Left kidney (tissue), 2 donors: ENCODE data around the gene CASP10. TPM values are rescaled to one million over a fixed set of nuclear protein-coding genes. Genes with fewer than 3 reads are reported as not detected.

Source experiments
- DNase-seq: peaks from one replicate; pipeline ENCODE4 v3.0.0-alpha.2; 2013
- polyA plus RNA-seq: library from polyadenylated mRNA; unstranded; fragments of 120-200 nt; gene quantifications from one replicate; pipeline ENCODE4 v1.2.1, GENCODE V29; 2013; ENCODE audit not compliant: insufficient read length

CASP10 gene
- polyA plus RNA-seq, 1 donor: 10.8 TPM

DNA sequence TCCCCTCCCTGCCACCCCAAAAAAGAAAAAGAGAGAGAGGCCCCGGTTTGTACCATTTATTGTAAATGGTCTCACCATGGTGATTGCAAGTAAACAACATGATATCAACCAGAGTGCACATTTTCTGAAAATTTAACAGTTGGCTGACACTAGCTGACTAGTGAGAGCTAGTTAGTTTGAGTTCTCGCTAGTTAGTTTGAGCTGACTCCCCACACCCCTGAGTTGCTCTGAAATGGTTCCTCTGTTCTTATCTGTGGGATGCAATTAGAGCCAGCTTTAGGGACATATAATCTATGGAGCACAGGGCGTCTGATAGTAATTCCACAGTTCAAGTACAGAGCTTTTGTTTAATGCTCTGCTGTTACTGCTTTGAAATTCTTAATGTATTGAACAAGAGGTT lies 13.1 kb downstream of the CASP10 start:
- no peak for DNase-seq

DNA sequence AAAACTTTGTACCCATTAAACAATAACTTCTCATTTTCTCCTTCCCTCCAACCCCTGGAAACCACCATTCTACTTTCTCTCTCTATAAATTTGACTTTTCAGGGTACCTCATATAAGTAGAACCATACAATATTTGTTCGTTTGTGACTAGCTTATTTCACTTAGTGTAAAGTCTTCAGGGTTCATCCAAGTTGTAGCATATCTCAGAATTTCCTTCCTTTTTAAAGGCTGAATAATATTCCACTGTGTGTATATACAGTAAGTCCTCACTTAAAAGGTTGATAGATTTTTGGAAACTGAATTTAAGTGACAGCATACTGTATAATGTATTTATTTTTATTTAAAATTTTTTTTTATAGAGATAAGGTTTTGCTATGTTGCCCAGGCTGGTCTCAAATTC lies 13.9 kb downstream of the CASP10 start:
- no peak for DNase-seq

DNA sequence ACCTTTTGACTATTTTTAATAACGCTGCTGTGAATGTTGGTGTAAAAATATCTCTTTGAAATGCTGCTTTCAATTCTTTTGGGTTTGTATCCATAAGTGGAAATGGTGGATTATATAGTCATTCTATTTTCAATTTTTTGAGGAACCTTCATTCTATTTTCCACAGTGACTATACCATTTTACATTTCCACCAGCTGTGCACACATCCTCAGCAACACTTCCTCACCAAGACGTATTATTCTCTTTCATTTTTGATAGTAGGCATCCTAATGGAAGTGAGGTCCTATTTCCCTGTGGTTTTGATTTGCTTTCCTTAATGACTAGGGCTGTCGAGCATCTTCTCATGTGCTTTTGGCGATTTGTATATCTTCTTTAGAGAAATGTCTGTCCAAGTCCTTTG lies 14.8 kb downstream of the CASP10 start:
- no peak for DNase-seq

DNA sequence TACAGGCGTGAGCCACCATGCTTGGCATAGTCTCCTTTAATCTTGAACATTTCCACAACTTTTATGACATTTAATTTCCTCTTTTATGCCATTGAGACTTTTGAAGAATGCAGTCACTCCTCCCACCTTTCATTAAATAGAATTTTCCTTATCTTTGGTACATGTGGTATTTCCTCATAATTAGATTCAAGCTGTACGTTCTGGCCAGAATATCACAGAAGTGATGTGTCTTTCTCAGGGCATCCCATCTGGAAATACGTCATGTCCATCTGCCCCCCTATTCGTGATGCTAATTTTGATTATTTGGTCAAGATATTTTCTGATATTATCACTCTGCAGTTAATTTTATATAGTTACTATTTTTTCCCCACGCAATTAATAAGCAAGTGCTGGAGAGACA lies 16.9 kb downstream of the CASP10 start:
- DNase-seq: no peak

DNA sequence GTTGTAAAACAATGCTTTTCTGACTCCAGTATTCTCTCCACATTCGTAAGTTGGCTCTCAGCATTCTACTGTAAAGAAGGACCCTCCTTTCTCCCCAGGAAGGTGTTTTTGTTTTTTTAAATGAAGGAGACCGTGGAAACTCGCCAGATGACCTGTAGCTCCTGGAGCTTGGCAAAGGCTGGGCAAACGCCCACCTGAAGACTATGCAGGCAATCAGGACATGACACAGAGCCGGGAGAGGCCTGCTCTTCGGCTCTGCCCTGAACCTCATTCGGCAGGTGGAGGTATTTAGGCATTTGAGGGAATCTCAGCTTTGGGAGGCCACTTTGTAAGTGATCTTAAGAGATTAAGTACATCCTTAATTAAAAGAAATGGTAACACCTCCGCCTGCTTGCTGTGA lies 17.4 kb downstream of the CASP10 start:
- no peak for DNase-seq

DNA sequence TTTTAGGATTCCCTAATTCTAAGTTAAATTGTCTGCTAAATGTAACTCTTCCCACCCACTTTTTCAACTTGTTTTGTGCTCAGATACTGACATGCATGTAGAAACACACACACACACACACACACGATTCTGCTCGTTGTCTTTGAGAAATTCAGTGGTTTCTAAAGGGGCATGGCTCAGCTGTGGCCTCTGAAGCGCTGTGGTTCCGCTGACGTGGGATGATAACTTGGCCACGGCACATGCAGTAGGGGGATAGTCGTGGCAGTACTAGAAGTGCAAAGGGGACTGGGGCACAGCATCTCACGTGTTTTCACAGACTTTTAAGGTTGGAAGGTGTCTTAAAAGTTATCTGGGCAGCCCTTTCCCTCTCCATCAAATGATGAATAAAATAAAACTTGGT lies 18.4 kb downstream of the CASP10 start:
- DNase-seq: no peak

DNA sequence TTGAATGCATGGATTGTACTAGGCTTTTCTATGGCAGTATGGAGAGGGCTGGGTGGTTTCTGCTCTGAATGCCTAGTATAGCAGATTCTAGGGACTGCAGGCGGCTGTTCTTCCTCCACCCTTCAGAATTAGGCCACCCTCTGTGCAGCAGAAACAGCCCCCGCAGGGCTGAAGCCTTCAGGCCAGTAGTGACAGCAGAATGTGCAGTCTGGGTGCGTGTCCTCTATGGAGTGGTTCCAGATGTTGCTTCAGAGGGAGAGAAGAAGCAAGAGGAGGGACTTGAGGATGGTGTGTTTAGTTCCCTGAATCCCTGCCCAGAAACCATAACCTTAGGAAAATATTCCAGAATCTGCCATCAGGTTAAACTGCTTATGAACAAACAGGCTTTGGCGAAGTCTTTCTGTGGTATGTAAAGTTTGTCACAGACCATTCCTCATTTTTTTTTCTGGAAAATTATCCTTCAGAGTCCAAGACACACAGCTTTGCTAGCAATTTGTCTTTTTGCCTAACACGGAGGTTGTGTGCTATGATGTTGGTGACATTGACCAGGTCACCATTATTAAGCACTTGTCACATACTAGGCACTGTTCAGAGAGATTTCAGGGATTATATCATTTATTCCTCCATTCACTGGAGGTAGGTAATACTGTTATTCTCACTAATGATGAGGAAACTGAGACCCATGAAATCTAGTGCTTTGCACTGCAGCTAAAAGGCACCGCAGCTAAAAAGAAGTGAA lies 21.1 kb downstream of the CASP10 start:
- DNase-seq: peak; percentile 59

DNA sequence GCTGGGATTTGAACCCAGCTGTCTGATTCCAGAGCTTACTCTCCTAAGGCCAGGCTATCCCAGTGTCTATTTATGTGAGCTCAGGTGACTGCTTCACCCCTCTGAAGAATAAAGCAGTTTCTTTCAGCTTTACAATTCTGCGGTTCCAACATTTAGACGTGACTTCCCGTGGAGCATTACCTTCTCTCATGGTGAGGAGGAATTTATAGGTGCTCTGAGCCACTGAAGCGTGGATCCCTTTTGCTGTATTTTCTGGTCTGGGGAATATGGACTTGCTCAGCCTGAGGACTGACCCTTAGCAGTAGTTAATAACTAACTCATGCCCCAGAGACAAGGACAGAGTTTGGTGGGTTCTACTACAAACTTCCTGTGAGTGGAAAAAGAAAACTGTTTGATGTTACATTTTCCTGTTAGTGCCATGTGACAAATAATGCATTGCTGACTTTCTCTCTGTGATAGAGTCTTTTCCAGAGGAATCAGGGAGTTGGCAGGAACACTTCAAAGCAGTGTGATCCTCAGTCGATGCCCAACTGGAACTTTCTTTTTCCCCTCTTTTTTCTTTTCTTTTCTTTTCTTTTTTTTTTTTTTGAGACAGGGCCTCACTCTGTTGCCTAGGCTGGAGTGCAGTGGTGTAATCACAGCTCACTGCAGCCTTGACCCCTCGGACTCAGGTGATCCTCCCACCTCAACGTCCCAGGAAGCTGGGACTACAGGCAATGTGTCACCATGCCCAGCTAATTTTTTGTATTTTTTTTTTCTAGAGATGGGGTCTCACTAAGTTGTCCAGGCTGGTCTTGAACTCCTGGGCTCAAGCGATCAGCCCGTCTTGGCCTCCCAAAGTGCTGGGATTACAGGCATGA lies 21.9 kb downstream of the CASP10 start:
- peak; percentile 48 for DNase-seq

DNA sequence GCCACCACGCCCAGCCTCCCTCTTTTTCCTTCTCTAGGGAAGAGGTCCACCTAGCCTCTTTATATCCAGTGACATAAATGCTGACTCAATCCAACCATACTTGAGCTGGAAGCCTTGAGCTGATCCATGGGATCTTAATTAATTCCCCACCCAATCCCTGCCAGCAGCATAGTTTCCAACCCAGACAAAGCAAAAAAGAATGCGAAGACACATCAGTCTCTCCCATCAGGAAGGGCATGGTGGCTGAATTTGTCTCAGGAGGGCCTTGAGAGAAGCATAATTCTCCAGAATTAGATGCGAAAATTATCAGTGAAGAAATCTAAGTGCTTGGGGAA lies 22.5 kb downstream of the CASP10 start:
- DNase-seq: no peak

DNA sequence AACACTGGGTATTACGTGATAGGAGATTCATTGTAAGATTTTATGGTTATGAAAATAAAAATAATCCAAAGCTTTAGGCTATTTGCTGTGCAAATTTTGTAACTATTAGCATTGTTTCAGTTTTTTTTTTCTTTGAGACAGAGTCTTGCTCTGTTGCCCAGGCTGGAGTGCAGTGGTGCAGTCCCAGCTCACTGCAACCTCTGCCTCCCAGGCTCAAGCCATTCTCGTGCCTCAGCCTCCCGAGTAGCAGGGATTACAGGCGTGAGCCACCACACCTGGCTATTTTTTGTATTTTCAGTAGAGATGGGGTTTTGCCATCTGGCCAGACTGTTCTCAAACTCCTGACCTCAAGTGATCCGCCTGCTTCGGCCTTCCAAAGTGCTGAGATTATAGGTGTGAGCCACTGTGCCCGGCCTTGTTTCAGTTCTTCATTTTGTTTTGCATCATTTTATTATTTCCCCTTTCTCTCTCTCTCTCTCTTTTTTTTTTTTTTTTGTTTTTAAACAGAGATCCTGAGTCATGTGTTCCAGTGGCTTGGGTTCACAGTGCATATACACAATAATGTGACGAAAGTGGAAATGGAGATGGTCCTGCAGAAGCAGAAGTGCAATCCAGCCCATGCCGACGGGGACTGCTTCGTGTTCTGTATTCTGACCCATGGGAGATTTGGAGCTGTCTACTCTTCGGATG lies 25.8 kb downstream of the CASP10 start:
- DNase-seq: no peak

DNA sequence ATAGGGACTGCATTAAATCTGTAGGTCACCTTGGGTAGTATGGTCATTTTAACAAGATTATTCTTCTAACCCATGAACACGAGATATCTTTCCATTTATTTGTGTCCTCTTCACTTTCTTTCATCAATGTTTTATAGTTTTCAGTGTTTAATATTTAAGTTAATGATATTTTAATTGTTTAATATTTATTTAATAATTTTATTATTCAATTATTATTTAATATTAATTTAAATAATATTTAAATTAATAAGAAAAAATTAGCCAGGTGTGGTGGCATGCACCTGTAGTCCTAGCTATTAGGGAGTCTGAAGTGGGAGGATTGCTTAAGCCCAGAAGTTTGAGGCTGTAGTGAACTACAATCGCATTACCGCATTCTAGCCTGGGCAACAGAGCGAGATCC lies 33.0 kb downstream of the CASP10 start:
- DNase-seq: no peak

DNA sequence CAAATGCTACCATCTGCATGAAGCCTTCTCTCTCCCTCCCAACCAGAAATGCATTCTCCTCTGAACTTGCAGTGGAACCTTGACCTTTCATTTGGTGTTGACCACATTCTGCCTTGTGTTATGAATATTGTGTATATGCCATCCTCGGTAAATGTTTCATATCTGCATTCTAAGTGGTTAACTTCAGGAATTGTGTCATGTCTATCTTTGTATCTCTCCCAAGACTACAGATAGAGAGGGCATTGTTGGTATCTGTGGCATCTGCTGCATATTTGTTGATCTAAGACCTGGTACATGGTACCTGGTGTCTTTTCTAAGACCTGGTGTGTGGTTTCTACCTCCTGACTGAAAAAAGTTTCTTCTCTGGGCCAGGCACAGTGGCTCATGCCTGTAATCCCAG lies 34.0 kb downstream of the CASP10 start:
- DNase-seq: no peak

DNA sequence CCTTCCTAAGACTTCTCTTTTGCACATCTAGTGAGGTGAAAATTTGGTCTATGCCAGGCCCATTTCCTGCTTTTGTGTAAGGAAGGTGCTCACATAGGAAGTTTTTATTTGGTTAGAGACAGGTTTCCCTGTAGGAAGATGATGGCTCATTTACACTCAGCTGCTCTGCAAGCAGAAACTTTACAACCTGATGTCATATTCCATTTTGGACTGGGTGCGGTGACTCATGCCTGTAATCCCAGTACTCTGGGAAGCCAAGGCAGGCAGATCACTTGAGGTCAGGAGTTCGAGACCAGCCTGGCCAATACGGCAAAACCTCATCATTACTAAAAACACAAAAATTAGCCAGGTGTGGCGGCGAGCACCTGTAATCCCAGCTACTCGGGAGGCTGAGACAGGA lies 35.8 kb downstream of the CASP10 start:
- DNase-seq: no peak

DNA sequence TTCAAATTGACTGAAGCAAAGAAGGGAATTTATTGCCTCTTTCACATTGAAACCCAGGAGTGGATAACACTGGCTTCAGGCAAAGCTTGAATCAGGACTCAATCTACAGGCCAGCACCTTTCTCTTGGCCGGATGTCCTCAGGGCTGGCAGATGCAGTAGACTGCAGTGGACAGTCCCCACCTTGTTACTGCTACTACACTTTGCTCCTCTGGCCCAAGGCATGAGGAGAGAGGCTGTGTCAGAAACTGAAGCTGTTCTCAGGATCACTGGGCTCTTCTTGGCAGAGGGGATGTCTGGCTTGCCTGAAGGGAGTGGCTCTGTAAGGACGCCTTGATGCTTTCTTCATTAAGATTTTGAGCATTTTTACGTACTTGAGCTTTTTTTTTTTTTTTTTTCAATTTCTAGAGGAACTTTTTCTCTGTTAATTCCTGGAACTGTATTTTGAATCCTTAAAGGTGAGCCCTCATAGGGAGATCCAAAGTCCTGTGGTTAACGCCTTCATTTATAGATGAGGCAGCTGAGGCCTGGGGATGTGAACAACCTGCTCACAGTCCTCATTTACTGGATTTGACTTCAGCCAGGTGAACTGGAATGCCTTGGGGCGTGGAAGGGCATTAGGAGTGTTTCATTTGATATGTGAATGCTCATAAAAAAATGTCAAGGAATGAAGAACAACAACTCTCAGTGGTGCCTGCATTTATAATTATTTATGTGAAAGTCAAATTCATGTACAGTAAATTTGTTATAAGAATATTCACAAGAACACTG lies 36.6 kb downstream of the CASP10 start:
- no peak for DNase-seq

DNA sequence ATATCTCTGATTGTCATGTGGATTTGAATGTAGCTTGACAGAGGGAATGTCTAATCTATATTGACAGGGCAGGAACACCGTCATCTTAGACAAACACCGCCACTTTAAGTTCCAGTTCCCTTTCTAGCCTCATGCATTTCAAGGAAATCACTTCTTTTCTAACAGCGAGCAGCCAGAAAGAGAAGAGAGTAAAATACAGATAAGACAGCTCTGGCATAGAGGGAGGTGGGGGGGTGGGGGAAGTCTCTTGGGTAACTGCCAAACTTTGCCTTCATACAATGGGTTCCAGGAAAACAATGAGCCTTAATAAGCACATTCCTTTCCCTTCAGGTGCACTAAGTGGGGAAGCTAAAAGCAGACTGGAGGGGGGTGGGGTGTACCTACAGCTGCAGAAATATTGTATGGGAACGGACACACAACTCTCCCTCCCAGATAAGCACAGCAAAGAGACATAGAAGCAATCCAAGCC lies 37.2 kb downstream of the CASP10 start:
- no peak for DNase-seq

DNA sequence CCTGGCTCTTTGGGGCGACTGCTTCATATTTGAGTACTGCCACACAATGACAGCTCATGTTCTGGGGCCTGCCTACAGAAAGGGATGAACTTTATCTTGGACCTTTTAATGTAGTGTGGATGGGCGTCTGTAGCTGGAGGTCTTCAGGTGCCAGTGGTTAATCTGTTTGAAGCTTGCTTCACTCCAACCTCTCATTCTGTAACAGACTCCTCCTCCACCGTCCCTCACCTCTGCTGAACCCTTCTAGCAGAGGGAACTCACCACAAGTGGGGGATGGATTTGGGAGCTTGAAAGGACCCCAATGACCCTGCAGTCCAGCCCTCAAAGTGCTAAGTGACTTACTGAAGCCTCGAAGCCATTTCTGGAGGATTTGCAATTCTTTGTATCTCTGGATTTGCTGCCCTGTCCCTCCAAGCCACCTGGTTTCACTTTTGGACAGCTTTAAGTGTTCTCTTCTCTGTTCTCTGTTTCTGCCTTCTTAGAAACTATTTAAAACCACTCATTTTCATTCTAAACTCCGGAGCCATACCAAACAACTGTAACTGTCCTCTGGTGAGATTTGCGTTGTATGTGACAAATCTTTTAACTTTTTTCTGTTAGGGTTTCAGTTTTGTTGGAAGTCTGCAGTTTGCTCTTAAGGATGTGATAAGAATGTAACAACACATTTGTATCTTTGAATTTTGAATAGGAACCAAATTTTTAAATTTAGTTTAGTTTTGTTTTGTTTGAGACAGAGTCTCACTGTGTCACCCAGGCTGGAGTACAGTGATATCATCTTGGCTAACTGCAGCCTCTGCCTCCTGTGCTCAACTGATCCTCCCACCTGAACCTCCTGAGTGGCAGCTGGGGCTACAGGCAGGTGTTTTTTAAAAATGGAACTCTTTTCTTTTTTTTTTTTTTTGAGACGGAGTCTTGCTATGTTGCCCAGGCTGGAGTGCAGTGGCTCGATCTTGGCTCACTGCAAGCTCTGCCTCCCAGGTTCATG lies 40.4 kb downstream of the CASP10 start:
- DNase-seq: no peak

DNA sequence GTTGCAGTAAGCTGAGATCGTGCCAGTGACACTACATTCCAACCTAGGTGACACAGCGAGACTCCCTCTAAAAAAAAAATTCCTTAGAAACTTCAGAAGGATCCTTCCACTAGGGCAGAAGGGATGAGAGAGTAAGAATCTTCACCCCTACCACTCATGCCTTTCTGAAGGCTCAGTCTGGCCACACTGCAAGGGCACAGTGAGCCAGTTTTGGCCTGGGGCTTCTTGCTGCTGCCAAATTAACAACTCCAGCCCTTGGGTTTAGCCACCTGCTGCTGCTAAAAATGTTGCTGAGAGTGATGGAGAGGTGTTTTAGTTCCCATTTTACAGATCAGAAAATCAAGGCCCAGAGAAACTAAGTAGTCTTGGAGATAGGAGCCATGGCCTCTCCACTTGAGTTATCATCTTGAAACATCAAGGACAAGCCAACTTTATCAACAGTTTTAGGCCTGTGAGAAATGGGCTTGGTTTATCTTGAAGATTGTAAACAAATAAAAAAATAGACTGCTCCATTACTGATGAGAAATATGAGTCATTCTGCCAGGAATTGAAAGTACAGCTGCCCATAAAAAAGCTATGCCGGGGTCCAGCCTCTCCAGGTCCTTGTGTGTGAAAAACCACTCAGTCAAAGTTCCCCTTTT lies 45.5 kb downstream of the CASP10 start:
- no peak for DNase-seq

DNA sequence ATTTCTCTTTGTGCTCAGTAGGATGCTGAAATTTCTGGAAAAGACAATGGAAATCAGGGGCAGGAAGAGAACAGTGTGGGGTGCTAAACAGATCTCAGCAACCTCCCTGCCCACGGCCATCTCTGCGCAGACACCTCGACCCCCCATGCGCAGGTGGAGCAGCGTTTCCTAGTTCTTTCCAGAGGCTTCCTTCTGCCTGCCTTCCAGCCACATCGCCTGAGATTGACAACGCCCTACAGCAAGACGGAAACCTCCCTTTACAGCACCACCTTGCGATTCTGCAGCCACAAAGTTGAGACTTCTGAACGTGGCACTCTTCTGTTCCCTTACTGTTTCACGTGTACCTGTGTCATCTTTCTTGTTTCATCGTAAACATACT lies 46.0 kb downstream of the CASP10 start:
- no peak for DNase-seq

DNA sequence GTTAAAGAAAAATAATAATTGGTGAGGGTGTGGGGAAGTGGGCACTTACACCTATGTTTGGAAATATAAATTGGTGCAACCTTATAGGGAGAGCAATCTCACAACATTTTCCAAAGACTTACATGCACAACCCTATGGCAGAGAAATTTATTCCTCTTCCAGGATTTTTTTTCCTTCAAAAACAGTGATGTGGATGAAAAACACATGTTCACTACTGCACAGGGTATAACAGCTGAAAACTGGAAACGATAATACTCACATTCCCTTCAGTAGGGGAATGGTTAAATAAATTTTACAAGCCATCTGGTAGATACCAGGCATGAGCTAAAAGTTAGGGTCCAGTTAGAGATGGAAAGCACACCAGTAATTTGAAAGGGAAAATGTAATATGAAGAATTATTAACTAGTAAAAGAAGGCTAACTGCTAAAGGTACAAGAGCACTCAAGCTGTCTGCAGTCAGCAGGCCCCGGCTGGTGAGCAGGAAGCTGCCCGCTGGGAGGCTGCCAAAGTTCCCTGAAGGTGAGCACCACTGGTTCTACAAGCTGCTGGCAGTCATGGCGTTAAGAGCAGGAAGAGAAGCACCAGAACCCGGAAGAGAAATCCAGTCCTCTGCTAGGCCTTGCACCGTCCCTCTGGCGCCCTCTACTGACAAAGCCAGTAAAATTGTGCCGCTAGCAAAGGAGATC lies 49.0 kb downstream of the CASP10 start:
- DNase-seq: peak; percentile 83

DNA sequence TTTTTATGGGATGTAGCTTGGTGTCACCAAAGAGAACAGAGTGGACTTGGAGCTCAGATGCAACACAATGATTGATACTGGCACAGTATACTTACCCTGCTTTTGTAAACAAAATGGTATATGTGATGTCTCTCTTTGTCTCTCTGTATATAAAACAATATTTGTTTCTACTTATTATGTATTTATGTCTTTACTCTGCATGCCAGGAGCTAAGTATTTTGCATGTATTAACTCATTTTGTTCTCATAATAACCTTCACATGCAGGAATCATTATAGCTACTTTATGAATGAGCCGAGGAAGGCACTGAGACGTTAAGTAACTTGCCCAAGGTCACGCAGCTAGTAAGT lies 49.5 kb downstream of the CASP10 start:
- DNase-seq: no peak
